ENCODE data around the gene VWA5B2. TPM values are rescaled to one million over a fixed set of nuclear protein-coding genes. Genes with fewer than 3 reads are reported as not detected.

VWA5B2 gene
- total and polyA plus RNA-seq, 2 donors (not counting 1 experiment from before 2014, with no cell fraction given), result not detected

GRCh38 chr3:184189421-184189820, 40.0 kb upstream of the VWA5B2 start:
- no peak overlapping the region for H3K4me2 ChIP-seq (ENCODE audit: extremely low read depth, insufficient read depth, low read length)
- no peaks in the 10 kb centered on the region for H3K27me3 ChIP-seq (ENCODE audit: control insufficient read depth, insufficient read depth, low read length)
- H3K4me3 ChIP-seq (replicated peaks in 1 of 4; ENCODE audit: control extremely low read depth in 1 of 4, insufficient read depth in 1 of 4, low read depth in 3 of 4, low read length in 4 of 4), result no peak overlapping the region
- no peak for DNase-seq (ENCODE audit: low read depth in 2 of 2)
- no peak overlapping the region for H3K27ac ChIP-seq (ENCODE audit: insufficient read depth, low read length)
- H3K4me1 ChIP-seq (ENCODE audit: control insufficient read depth, extremely low read depth, insufficient read depth, low read length), result peaks cover 10% of the 10 kb centered on the region
- peaks cover 33% of the 10 kb centered on the region for H3K79me2 ChIP-seq (ENCODE audit: control insufficient read depth, insufficient read depth, low read length)
- no peaks in the 10 kb centered on the region for H4K20me1 ChIP-seq (ENCODE audit: control insufficient read depth, extremely low read depth, insufficient read depth, low read length)
- TF ChIP-seq, protein P1, sequence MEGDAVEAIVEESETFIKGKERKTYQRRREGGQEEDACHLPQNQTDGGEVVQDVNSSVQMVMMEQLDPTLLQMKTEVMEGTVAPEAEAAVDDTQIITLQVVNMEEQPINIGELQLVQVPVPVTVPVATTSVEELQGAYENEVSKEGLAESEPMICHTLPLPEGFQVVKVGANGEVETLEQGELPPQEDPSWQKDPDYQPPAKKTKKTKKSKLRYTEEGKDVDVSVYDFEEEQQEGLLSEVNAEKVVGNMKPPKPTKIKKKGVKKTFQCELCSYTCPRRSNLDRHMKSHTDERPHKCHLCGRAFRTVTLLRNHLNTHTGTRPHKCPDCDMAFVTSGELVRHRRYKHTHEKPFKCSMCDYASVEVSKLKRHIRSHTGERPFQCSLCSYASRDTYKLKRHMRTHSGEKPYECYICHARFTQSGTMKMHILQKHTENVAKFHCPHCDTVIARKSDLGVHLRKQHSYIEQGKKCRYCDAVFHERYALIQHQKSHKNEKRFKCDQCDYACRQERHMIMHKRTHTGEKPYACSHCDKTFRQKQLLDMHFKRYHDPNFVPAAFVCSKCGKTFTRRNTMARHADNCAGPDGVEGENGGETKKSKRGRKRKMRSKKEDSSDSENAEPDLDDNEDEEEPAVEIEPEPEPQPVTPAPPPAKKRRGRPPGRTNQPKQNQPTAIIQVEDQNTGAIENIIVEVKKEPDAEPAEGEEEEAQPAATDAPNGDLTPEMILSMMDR (conservative IDR thresholded peaks at IDR 0.05 in 1 of 2, IDR thresholded peaks at IDR 0.05 in 1 of 2; ENCODE audit: low read depth in 1 of 2, low read length in 2 of 2), result no peak
- TF ChIP-seq EZH2 (IDR thresholded peaks at IDR 0.05; ENCODE audit: low read length, missing control alignments), result no peak
- H3K9ac ChIP-seq (ENCODE audit: insufficient read depth, low read length), result no peak overlapping the region
- no peak overlapping the region for H2AFZ ChIP-seq (ENCODE audit: low read length)
- no peaks in the 10 kb centered on the region for H3K9me3 ChIP-seq (ENCODE audit: control insufficient read depth, insufficient read depth, low read depth, low read length)
- H3K36me3 ChIP-seq (ENCODE audit: control insufficient read depth, insufficient read depth, low read length), result peaks cover 25% of the 10 kb centered on the region

DNA sequence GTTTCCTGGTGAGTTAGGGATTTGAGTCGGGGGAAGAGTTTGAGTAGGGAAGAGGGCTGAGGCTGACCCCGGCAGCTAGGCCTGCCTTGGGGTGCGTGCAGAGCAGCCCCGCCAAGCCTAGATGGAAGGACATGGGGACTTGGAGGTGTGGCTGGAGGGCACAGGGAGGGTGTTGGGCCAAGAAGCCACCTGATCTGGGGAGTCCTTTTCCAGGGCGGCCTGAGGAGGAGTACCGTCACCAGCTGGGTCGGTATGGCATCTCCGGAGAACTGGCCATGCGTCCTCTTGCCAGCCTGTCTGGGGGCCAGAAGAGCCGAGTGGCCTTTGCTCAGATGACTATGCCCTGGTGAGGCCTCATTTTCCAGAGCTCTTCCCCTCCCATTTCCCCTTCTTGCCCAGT, 36.5 kb upstream of the VWA5B2 start:
- H3K9ac ChIP-seq (ENCODE audit: insufficient read depth, low read length), result no peak overlapping the region
- H3K4me1 ChIP-seq (ENCODE audit: control insufficient read depth, extremely low read depth, insufficient read depth, low read length), result no peaks in the 10 kb centered on the region
- no peak overlapping the region for H3K27ac ChIP-seq (ENCODE audit: insufficient read depth, low read length)
- TF ChIP-seq EZH2 (IDR thresholded peaks at IDR 0.05; ENCODE audit: low read length, missing control alignments), result no peak
- TF ChIP-seq, protein P1 (conservative IDR thresholded peaks at IDR 0.05 in 1 of 2, IDR thresholded peaks at IDR 0.05 in 1 of 2; ENCODE audit: low read depth in 1 of 2, low read length in 2 of 2), result no peak
- H3K9me3 ChIP-seq (ENCODE audit: control insufficient read depth, insufficient read depth, low read depth, low read length), result no peaks in the 10 kb centered on the region
- no peak for DNase-seq (ENCODE audit: low read depth in 2 of 2)
- H3K4me2 ChIP-seq (ENCODE audit: extremely low read depth, insufficient read depth, low read length), result no peak overlapping the region
- peaks cover 26% of the 10 kb centered on the region for H3K36me3 ChIP-seq (ENCODE audit: control insufficient read depth, insufficient read depth, low read length)
- H3K79me2 ChIP-seq (ENCODE audit: control insufficient read depth, insufficient read depth, low read length), result peaks cover 14% of the 10 kb centered on the region
- H4K20me1 ChIP-seq (ENCODE audit: control insufficient read depth, extremely low read depth, insufficient read depth, low read length), result no peaks in the 10 kb centered on the region
- no peak overlapping the region for H2AFZ ChIP-seq (ENCODE audit: low read length)
- no peaks in the 10 kb centered on the region for H3K27me3 ChIP-seq (ENCODE audit: control insufficient read depth, insufficient read depth, low read length)
- no peak overlapping the region for H3K4me3 ChIP-seq (replicated peaks in 1 of 4; ENCODE audit: control extremely low read depth in 1 of 4, insufficient read depth in 1 of 4, low read depth in 3 of 4, low read length in 4 of 4)

DNA sequence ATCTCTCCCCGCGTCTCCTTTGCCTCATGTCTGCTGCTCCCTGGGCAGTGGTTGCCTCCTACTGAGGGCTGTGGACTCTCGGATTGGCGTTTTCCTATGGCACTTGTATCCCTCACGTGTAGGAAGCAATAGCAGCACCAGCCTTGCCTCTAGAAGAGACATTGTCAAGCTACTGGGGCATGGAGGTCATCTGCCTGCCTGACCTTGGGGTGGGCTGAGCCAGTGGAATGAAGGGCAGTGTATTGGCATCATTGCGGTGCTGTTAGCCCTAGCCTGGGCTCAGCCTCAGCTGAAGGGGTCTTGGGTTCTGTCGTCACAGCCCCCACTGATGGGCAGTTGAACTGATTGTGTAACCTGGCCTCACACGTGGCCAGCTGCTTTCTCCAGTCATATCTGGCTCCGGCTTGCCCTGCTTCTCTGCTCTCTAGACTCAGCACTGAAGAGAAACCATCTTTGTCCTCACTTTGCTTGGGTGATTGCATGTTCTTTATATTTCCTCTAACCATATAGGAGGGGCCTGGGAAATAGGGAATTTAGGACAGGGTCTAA, 35.3 kb upstream of the VWA5B2 start:
- TF ChIP-seq EZH2 (IDR thresholded peaks at IDR 0.05; ENCODE audit: low read length, missing control alignments), result no peak
- TF ChIP-seq, protein P1 (conservative IDR thresholded peaks at IDR 0.05 in 1 of 2, IDR thresholded peaks at IDR 0.05 in 1 of 2; ENCODE audit: low read depth in 1 of 2, low read length in 2 of 2), result no peak
- Histone ChIP-seq H3K4me2 (ENCODE audit: extremely low read depth, insufficient read depth, low read length) (no peak overlapping the region), H2AFZ (ENCODE audit: low read length) (no peak overlapping the region), H4K20me1 (ENCODE audit: control insufficient read depth, extremely low read depth, insufficient read depth, low read length) (no peaks in the 10 kb centered on the region), H3K27ac (ENCODE audit: insufficient read depth, low read length) (no peak overlapping the region), H3K79me2 (ENCODE audit: control insufficient read depth, insufficient read depth, low read length) (peaks cover 4% of the 10 kb centered on the region), H3K4me1 (ENCODE audit: control insufficient read depth, extremely low read depth, insufficient read depth, low read length) (no peaks in the 10 kb centered on the region), H3K9ac (ENCODE audit: insufficient read depth, low read length) (no peak overlapping the region), H3K36me3 (ENCODE audit: control insufficient read depth, insufficient read depth, low read length) (peaks cover 23% of the 10 kb centered on the region), H3K9me3 (ENCODE audit: control insufficient read depth, insufficient read depth, low read depth, low read length) (no peaks in the 10 kb centered on the region), H3K4me3 (replicated peaks in 1 of 4; ENCODE audit: control extremely low read depth in 1 of 4, insufficient read depth in 1 of 4, low read depth in 3 of 4, low read length in 4 of 4) (no peak overlapping the region), H3K27me3 (ENCODE audit: control insufficient read depth, insufficient read depth, low read length) (no peaks in the 10 kb centered on the region)
- DNase-seq (ENCODE audit: low read depth in 2 of 2), result no peak
